A673 (cell line): ENCODE results near the gene SMIM13. TPM values are rescaled to one million over a fixed set of nuclear protein-coding genes. Genes with fewer than 3 reads are reported as not detected.

Experiments
- BruUV-seq: library from RNA; stranded (reverse); fragments of 400-500 nt; replicated peaks from 2 replicates; lab custom pipeline; 2021; lab: Mats Ljungman, UMichigan
- CTCF ChIA-PET: fragments of 300-600 bp; sonication (Branson Sonifier 250); formaldehyde crosslinking; loops from one replicate; lab custom pipeline; 2022; ENCODE audit warnings: antibody characterized with exemption; lab: Charles Lee
- POLR2A ChIA-PET: fragments of 300-600 bp; sonication (Branson Sonifier 250); formaldehyde crosslinking; loops from one replicate; lab custom pipeline; 2022; ENCODE audit warnings: antibody characterized with exemption; ENCODE audit not compliant: low non-redundant PET; lab: Charles Lee
- DNase-seq: peaks from one replicate; pipeline ENCODE4 v3.0.0-alpha.2; 2015; ENCODE audit warnings: low spot score
- H3K27ac ChIP-seq: fragments of 200-600 bp; sonication (generic); 2 replicates; pipeline ENCODE4 v1.5.1; 2016; ENCODE audit warnings: mixed run types, low read depth, mild to moderate bottlenecking, mixed read lengths, antibody characterized with exemption, low read length; ENCODE audit not compliant: poor library complexity, severe bottlenecking
- H3K27me3 ChIP-seq: fragments of 200-600 bp; sonication (generic); replicated peaks from 2 replicates; pipeline ENCODE4 v1.6.1; 2017; ENCODE audit warnings: mixed run types, low read depth, mild to moderate bottlenecking, mixed read lengths, antibody characterized with exemption, low read length; ENCODE audit not compliant: insufficient read depth, poor library complexity
- H3K36me3 ChIP-seq: fragments of 200-600 bp; sonication (generic); 2 replicates; pipeline ENCODE4 v1.6.1; 2016; ENCODE audit warnings: mixed run types, mild to moderate bottlenecking, mixed read lengths, antibody characterized with exemption, low read length; ENCODE audit not compliant: insufficient read depth, poor library complexity, severe bottlenecking
- H3K4me1 ChIP-seq: fragments of 200-600 bp; sonication (generic); 2 replicates; pipeline ENCODE4 v1.6.1; 2017; ENCODE audit warnings: mixed run types, mild to moderate bottlenecking, mixed read lengths, antibody characterized with exemption, low read length; ENCODE audit not compliant: insufficient read depth, poor library complexity, severe bottlenecking
- H3K4me3 ChIP-seq: fragments of 200-600 bp; sonication (generic); 2 replicates; pipeline ENCODE4 v1.5.1; 2016; ENCODE audit warnings: low read depth, mixed run types, mild to moderate bottlenecking, mixed read lengths, low read length; ENCODE audit not compliant: poor library complexity, severe bottlenecking
- H3K9me3 ChIP-seq: fragments of 200-600 bp; sonication (generic); 2 replicates; pipeline ENCODE4 v1.6.1; 2016; ENCODE audit warnings: mixed run types, low read depth, mild to moderate bottlenecking, mixed read lengths, antibody characterized with exemption, low read length; ENCODE audit not compliant: poor library complexity, severe bottlenecking
- EZH2 ChIP-seq: fragments of 200-600 bp; sonication (generic); IDR thresholded peaks from 2 replicates; pipeline ENCODE4 v1.6.1; 2017; ENCODE audit warnings: borderline replicate concordance, low read depth, mild to moderate bottlenecking, mixed read lengths, antibody characterized with exemption, low read length; ENCODE audit not compliant: poor library complexity, severe bottlenecking
- intact Hi-C: fragments of 100-400 bp; cut with micrococcal nuclease; formaldehyde crosslinking; loops from one replicate; pipeline ENCODE4 v1.10.0; 2022; ENCODE audit not compliant: unreplicated experiment
- total RNA-seq: library from RNA; stranded (reverse); gene quantifications from 2 replicates; pipeline ENCODE4 v1.2.3, GENCODE V29; 2021
- TF ChIP-seq, protein P1 (sequence below): fragments of 300-800, 200-600 bp; sonication (generic); conservative IDR thresholded peaks from 2 replicates; pipeline ENCODE4 v1.5.1; 2017; ENCODE audit warnings: low read depth, mild to moderate bottlenecking, antibody characterized with exemption, low read length, moderate library complexity, mixed read lengths

The SMIM13 gene
- total RNA-seq, 1 experiment from 2014 or later = 18.9 TPM

DNA sequence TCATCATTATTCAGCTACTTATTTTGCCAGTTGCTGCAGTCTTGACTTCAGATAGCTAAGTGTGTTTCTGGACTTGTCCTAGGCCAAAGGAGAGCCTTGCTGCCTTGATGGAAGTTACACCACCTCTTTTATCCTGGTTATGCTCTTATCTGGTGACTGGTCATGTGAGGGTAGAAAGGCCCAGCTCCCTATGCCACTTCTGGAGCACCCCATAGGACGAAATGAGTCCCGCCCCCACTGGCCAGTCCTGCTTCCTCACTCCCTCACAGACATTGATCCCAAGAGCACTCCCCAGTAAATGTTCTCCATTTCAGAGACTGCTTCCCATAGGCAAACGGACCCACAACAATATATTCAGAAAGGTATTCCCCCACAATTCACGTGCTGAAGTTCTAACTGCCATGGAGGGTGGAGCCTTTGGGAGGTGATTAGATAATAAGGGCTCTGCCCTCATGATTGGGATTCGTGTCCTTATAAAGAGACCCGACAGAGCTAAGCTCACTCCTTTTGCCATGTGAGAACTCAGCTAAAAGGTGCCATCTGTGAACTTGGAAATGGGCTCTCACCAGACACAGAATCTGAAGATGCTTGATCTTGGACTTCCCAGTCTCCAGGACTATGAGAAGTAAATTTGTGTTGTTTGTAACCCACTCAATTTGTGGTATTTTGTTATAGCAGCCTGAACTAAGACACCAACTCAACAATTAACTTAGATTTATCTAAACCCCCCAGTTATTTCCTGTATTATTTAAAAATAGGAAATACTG is 28.0 kb upstream of the SMIM13 start:
- POLR2A ChIA-PET = no interaction called here
- Histone ChIP-seq H3K9me3 (no peaks in the 10 kb centered on the region), H3K4me1 (no peaks in the 10 kb centered on the region), H3K27ac (no peak overlapping the region), H3K27me3 (no peaks in the 10 kb centered on the region), H3K36me3 (no peaks in the 10 kb centered on the region), H3K4me3 (no peak overlapping the region)
- BruUV-seq = no TSS peak
- CTCF ChIA-PET = no interaction called here
- no peak for DNase-seq
- TF ChIP-seq, protein P1, sequence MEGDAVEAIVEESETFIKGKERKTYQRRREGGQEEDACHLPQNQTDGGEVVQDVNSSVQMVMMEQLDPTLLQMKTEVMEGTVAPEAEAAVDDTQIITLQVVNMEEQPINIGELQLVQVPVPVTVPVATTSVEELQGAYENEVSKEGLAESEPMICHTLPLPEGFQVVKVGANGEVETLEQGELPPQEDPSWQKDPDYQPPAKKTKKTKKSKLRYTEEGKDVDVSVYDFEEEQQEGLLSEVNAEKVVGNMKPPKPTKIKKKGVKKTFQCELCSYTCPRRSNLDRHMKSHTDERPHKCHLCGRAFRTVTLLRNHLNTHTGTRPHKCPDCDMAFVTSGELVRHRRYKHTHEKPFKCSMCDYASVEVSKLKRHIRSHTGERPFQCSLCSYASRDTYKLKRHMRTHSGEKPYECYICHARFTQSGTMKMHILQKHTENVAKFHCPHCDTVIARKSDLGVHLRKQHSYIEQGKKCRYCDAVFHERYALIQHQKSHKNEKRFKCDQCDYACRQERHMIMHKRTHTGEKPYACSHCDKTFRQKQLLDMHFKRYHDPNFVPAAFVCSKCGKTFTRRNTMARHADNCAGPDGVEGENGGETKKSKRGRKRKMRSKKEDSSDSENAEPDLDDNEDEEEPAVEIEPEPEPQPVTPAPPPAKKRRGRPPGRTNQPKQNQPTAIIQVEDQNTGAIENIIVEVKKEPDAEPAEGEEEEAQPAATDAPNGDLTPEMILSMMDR = no peak
- no peak for TF ChIP-seq EZH2
- intact Hi-C loops = loop anchor here (5.0 kb wide), 1 partner anchor 588 kb away; no protein-coding TSS in a partner anchor

DNA sequence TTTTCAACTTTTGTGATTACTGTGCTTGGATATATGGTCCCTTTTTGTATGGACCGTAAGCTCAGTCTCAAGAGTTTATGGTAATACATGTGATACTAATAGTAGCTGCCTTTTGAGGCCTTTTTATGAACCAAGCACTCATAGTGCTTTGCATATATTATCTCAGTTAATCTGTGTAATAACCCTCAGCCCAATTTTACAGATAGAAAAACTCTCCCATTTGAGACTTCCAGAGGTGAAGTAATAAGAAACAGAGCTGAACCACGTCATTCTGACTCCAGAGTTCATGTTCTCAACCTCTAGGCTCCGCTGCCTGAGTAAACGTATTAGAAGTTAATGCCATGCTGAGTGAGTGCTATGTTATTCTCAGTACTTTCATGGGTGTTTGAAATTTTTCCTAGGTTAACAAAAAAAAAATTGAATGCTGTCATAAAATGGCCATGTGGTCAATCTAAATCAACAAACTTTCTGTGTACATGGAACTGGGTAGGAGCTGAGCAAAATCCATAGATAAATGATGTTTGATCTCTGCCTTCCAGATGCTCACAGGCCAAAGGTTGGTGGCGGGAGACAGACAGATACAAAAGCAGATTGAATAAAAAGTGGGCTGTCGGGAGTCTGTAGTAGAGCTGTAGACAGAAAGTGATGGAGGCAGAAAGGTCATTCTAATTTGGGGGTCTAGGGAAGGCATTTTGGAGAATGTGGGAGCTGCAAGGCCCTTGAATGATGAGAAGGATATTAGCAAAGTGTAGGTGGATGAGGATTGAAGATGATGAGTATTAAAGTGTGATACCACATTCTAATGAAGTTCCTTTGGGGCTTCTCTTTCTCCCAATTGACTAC is 26.9 kb upstream of the SMIM13 start:
- ChIA-PET CTCF (interaction anchor here (1.2 kb wide), 1 partner anchor 112 kb away, joined by 4 read pairs; no protein-coding TSS in a partner anchor), POLR2A (no interaction called here)
- Histone ChIP-seq H3K27me3 (no peaks in the 10 kb centered on the region), H3K9me3 (no peaks in the 10 kb centered on the region), H3K27ac (no peak overlapping the region), H3K4me3 (no peak overlapping the region), H3K4me1 (no peaks in the 10 kb centered on the region), H3K36me3 (no peaks in the 10 kb centered on the region)
- TF ChIP-seq, protein P1 = no peak
- TF ChIP-seq EZH2 = no peak
- DNase-seq = no peak
- no TSS peak for BruUV-seq
- intact Hi-C loops = loop anchor here (5.0 kb wide), 1 partner anchor 589 kb away; no protein-coding TSS in a partner anchor

DNA sequence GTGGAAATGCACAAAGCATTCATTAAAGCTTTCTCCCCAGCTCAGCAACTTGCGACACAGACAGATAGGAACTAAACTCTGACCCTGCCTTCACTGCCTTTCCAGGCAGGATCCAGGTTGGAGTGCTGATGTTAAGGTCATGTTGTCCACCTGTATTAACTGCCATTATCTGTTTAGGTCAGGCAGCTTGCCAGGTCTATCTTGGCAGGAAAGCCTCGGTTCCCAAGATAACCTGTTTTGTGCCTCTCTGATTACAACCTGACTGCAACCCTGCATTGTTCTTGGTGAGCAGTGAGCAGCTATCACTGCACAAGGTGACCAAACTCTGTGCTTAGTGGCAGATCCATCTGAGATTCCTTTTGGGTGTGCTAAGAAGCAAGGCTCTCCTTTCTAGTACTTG is 26.3 kb upstream of the SMIM13 start:
- H3K9me3 ChIP-seq = no peaks in the 10 kb centered on the region
- H3K27me3 ChIP-seq = no peaks in the 10 kb centered on the region
- TF ChIP-seq, protein P1 = no peak
- TF ChIP-seq EZH2 = no peak
- intact Hi-C loops = loop anchor here (5.0 kb wide), 1 partner anchor 590 kb away; no protein-coding TSS in a partner anchor
- BruUV-seq = no TSS peak
- H3K27ac ChIP-seq = no peak overlapping the region
- no peak for DNase-seq
- ChIA-PET CTCF (interaction anchor here (1.2 kb wide), 1 partner anchor 113 kb away, joined by 4 read pairs; no protein-coding TSS in a partner anchor), POLR2A (no interaction called here)
- H3K4me1 ChIP-seq = no peaks in the 10 kb centered on the region
- H3K36me3 ChIP-seq = no peaks in the 10 kb centered on the region
- H3K4me3 ChIP-seq = no peak overlapping the region
